HG03064 (cell line): ENCODE data around the gene POR.
"Not testable (repeated sequence)": the region's sequence is repeated elsewhere in the genome, so short reads cannot be mapped to it uniquely, and the experiment has no call there.

Source experiments
- ATAC-seq: cut with Tn5 transposase; IDR thresholded peaks from one replicate; pipeline ENCODE4 v1.9.1; 2021; ENCODE audit warnings: low read depth; ENCODE audit not compliant: unreplicated experiment

POR gene

GRCh38 chr7:75884476-75884875 is 30.5 kb upstream of the POR start:
- ATAC-seq: no peak

GRCh38 chr7:75885036-75885435 is 29.9 kb upstream of the POR start:
- ATAC-seq: no peak

GRCh38 chr7:75887669-75888369 is 27.1 kb upstream of the POR start:
- ATAC-seq: no peak

- no peak for ATAC-seq
Measured at GRCh38 chr7:75888464-75889222, 26.3 kb upstream of the POR start.

GRCh38 chr7:75889223-75889825 is 25.6 kb upstream of the POR start:
- no peak for ATAC-seq

GRCh38 chr7:75889826-75890225 is 25.1 kb upstream of the POR start:
- ATAC-seq: no peak

GRCh38 chr7:75891237-75891636 is 23.7 kb upstream of the POR start:
- ATAC-seq: not testable (repeated sequence)

- ATAC-seq: no peak
Measured at GRCh38 chr7:75891815-75892411, 23.0 kb upstream of the POR start.

GRCh38 chr7:75892634-75893272 is 22.2 kb upstream of the POR start:
- ATAC-seq: no peak

GRCh38 chr7:75896803-75897327 is 18.1 kb upstream of the POR start:
- no peak for ATAC-seq

- no peak for ATAC-seq
Measured at GRCh38 chr7:75900617-75901315, 14.2 kb upstream of the POR start.

- no peak for ATAC-seq
Measured at GRCh38 chr7:75905785-75906604, 9.0 kb upstream of the POR start.

- no peak for ATAC-seq
Measured at GRCh38 chr7:75906991-75907667, 7.8 kb upstream of the POR start.

GRCh38 chr7:75907668-75908039 is 7.3 kb upstream of the POR start:
- not testable (repeated sequence) for ATAC-seq

- ATAC-seq: no peak
Measured at GRCh38 chr7:75909521-75910132, 5.3 kb upstream of the POR start.

GRCh38 chr7:75911186-75911585 is 3.8 kb upstream of the POR start:
- not testable (repeated sequence) for ATAC-seq

GRCh38 chr7:75913437-75913836 is 1.5 kb upstream of the POR start:
- ATAC-seq: no peak

- ATAC-seq: no peak
Measured at GRCh38 chr7:75914169-75914654, 743 bp upstream of the POR start.
